IPS-18a (cell line): ENCODE data around the gene CNTN4.

Experiments
- H3K27ac ChIP-seq: one replicate; pipeline ENCODE4 v1.5.1; 2013; ENCODE audit warnings: low read length
- H3K27me3 ChIP-seq: one replicate; pipeline ENCODE4 v1.6.1; 2013; ENCODE audit warnings: mild to moderate bottlenecking, low read length; ENCODE audit not compliant: control insufficient read depth, insufficient read depth
- H3K36me3 ChIP-seq: one replicate; pipeline ENCODE4 v1.6.1; 2013; ENCODE audit warnings: low read depth, low read length; ENCODE audit not compliant: control insufficient read depth
- H3K4me1 ChIP-seq: one replicate; pipeline ENCODE4 v1.6.1; 2013; ENCODE audit warnings: low read depth, low read length; ENCODE audit not compliant: control insufficient read depth
- H3K4me3 ChIP-seq: one replicate; pipeline ENCODE4 v1.5.1; 2013; ENCODE audit warnings: low read length
- H3K9ac ChIP-seq: one replicate; pipeline ENCODE4 v1.6.1; 2013; ENCODE audit warnings: mild to moderate bottlenecking, low read length, moderate library complexity
- H3K9me3 ChIP-seq: one replicate; pipeline ENCODE4 v1.6.1; 2013; ENCODE audit warnings: low read depth, low read length; ENCODE audit not compliant: control insufficient read depth

Gene CNTN4

DNA sequence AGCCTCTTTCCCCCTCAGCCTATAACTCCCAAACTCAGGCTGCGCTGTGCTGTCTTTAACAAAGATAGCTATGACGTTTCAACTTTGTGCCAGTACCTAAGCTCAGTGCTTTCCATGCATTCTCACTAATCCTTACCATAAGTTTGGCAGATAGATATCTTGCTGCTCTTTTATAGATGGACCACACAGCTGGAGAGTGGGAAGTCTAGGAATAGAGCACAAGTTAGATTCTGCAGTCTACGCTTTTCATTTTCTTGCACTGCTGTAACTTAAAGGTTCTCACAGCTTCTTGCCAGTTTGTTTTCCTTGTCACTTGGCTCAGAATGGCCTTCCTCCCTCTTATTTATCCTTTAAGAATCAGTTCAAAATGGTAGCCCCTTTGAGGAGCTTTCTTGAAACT is 468.8 kb downstream of the CNTN4 start:
- H3K4me1 ChIP-seq: no peaks in the 10 kb centered on the region
- no peaks in the 10 kb centered on the region for H3K9me3 ChIP-seq
- no peak overlapping the region for H3K4me3 ChIP-seq
- no peaks in the 10 kb centered on the region for H3K27me3 ChIP-seq
- no peak overlapping the region for H3K27ac ChIP-seq
- H3K36me3 ChIP-seq: no peaks in the 10 kb centered on the region
- H3K9ac ChIP-seq: no peak overlapping the region

- Histone ChIP-seq H3K9me3 (no peaks in the 10 kb centered on the region), H3K36me3 (no peaks in the 10 kb centered on the region), H3K4me3 (no peak overlapping the region), H3K27me3 (no peaks in the 10 kb centered on the region), H3K9ac (no peak overlapping the region), H3K27ac (no peak overlapping the region), H3K4me1 (no peaks in the 10 kb centered on the region)
These were observed 469.5 kb downstream of the CNTN4 start for GRCh38 chr3:2568156-2568555.

GRCh38 chr3:2568929-2569328 is 470.3 kb downstream of the CNTN4 start:
- no peak overlapping the region for H3K9ac ChIP-seq
- H3K4me1 ChIP-seq: no peaks in the 10 kb centered on the region
- no peaks in the 10 kb centered on the region for H3K9me3 ChIP-seq
- no peaks in the 10 kb centered on the region for H3K27me3 ChIP-seq
- no peaks in the 10 kb centered on the region for H3K36me3 ChIP-seq
- H3K27ac ChIP-seq: no peak overlapping the region
- H3K4me3 ChIP-seq: no peak overlapping the region

- Histone ChIP-seq H3K9me3 (no peaks in the 10 kb centered on the region), H3K4me3 (no peak overlapping the region), H3K27me3 (no peaks in the 10 kb centered on the region), H3K4me1 (no peaks in the 10 kb centered on the region), H3K27ac (no peak overlapping the region), H3K36me3 (no peaks in the 10 kb centered on the region), H3K9ac (no peak overlapping the region)
These were observed 478.9 kb downstream of the CNTN4 start for GRCh38 chr3:2577571-2577970.

DNA sequence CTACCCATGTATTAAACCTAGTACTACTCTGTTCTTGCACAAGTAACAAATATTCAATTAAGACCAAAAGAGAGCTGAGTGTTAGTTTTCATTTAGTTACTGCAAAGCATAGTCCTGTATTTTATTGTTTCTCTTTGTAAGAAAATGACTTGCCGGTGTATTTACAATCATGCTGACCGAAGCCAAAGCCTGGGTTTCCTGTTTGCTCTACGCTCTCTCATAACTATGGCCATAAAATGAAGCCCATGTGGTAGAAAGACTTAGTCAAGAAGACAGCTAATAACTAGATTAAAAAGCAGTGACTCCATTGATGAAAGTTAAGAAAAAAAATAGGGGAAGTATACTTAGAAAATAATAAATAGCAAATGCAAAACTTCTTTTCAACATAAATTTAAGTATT is 479.9 kb downstream of the CNTN4 start:
- Histone ChIP-seq H3K27me3 (no peaks in the 10 kb centered on the region), H3K9ac (no peak overlapping the region), H3K27ac (no peak overlapping the region), H3K36me3 (no peaks in the 10 kb centered on the region), H3K4me3 (no peak overlapping the region), H3K4me1 (no peaks in the 10 kb centered on the region), H3K9me3 (no peaks in the 10 kb centered on the region)

GRCh38 chr3:2579206-2579605 is 480.5 kb downstream of the CNTN4 start:
- Histone ChIP-seq H3K9me3 (no peaks in the 10 kb centered on the region), H3K9ac (no peak overlapping the region), H3K4me3 (no peak overlapping the region), H3K27me3 (no peaks in the 10 kb centered on the region), H3K4me1 (no peaks in the 10 kb centered on the region), H3K36me3 (no peaks in the 10 kb centered on the region), H3K27ac (no peak overlapping the region)

DNA sequence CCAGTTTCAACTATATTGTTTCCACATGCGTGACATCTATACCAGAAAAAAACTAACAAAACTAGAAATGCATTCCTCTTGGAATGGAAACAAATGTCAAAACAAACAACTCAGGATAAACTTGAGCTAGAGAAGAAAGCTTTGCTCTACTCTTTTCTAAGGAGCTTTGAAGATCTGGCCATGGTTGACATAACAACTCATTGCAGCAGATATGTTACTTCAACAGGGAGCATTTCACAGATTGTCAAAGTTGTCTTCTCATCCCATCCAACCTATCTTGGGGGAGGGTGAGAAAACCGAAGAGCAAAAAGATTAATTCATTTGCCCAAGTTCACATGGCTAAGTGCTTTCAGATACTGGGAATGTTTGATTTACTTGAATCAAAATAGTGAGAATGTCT is 484.4 kb downstream of the CNTN4 start:
- Histone ChIP-seq H3K27ac (no peak overlapping the region), H3K4me1 (no peaks in the 10 kb centered on the region), H3K36me3 (no peaks in the 10 kb centered on the region), H3K9ac (no peak overlapping the region), H3K27me3 (no peaks in the 10 kb centered on the region), H3K9me3 (no peaks in the 10 kb centered on the region), H3K4me3 (no peak overlapping the region)

- H3K27me3 ChIP-seq: no peaks in the 10 kb centered on the region
- no peaks in the 10 kb centered on the region for H3K9me3 ChIP-seq
- H3K4me1 ChIP-seq: no peaks in the 10 kb centered on the region
These were observed 490.8 kb downstream of the CNTN4 start for GRCh38 chr3:2589336-2589969.

GRCh38 chr3:2595486-2595885 is 496.8 kb downstream of the CNTN4 start:
- H3K9me3 ChIP-seq: no peaks in the 10 kb centered on the region
- no peak overlapping the region for H3K27ac ChIP-seq
- no peaks in the 10 kb centered on the region for H3K4me1 ChIP-seq
- no peaks in the 10 kb centered on the region for H3K27me3 ChIP-seq
- H3K9ac ChIP-seq: no peak overlapping the region
- H3K4me3 ChIP-seq: no peak overlapping the region
- no peaks in the 10 kb centered on the region for H3K36me3 ChIP-seq

More at GRCh38 chr3:2589336-2589969, 490.8 kb downstream of the CNTN4 start:
- no peaks in the 10 kb centered on the region for H3K36me3 ChIP-seq
- H3K27ac ChIP-seq: no peak overlapping the region
- H3K9ac ChIP-seq: no peak overlapping the region
- no peak overlapping the region for H3K4me3 ChIP-seq

- H3K36me3 ChIP-seq: no peaks in the 10 kb centered on the region
- no peaks in the 10 kb centered on the region for H3K4me1 ChIP-seq
- H3K27ac ChIP-seq: no peak overlapping the region
- no peak overlapping the region for H3K4me3 ChIP-seq
- H3K27me3 ChIP-seq: no peaks in the 10 kb centered on the region
- H3K9me3 ChIP-seq: no peaks in the 10 kb centered on the region
- H3K9ac ChIP-seq: no peak overlapping the region
These were observed 498.9 kb downstream of the CNTN4 start for GRCh38 chr3:2597615-2598014.

DNA sequence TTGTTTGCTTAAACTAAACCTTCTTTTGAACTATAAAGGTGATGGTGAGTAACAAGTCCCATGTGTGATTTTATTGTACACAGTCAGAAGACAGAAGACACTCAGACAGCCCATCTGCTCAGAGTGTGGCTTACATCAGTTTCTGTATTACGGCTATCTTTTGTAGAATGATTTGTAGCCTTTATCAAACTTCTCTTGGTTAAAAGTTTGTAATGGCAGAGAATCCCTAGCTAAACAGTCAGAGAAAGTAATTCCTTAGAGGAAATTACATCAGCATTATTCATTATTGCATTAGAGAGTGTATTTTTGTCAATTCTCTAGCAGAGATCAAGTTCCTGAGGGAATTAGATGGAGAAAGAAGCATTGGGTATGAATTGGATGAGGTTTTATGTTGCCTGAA is 500.8 kb downstream of the CNTN4 start:
- Histone ChIP-seq H3K9me3 (no peaks in the 10 kb centered on the region), H3K4me3 (no peak overlapping the region), H3K27ac (no peak overlapping the region), H3K9ac (no peak overlapping the region), H3K36me3 (no peaks in the 10 kb centered on the region), H3K4me1 (no peaks in the 10 kb centered on the region), H3K27me3 (no peaks in the 10 kb centered on the region)

- H3K36me3 ChIP-seq: no peaks in the 10 kb centered on the region
- H3K4me1 ChIP-seq: no peaks in the 10 kb centered on the region
- no peaks in the 10 kb centered on the region for H3K9me3 ChIP-seq
- no peak overlapping the region for H3K4me3 ChIP-seq
- no peak overlapping the region for H3K9ac ChIP-seq
- no peaks in the 10 kb centered on the region for H3K27me3 ChIP-seq
- no peak overlapping the region for H3K27ac ChIP-seq
These were observed 505.1 kb downstream of the CNTN4 start for GRCh38 chr3:2603692-2604289.
